Endothelial cell (in vitro differentiated cells): Measurements from ENCODE around the gene RAB35. TPM values are rescaled to one million over a fixed set of nuclear protein-coding genes. Genes with fewer than 3 reads are reported as not detected.
A peak's percentile ranks its signal among the peaks of the same experiment; 100 is the strongest.

Experiments used
- DNase-seq: peaks from one replicate; pipeline ENCODE4 v3.0.0; 2021; ENCODE audit warnings: low spot score
- H3K27ac Mint-ChIP-seq: one replicate; pipeline ENCODE4 v1.8.0; 2021; ENCODE audit warnings: mixed read lengths, inconsistent platforms; ENCODE audit not compliant: unreplicated experiment
- H3K27me3 Mint-ChIP-seq: one replicate; pipeline ENCODE4 v1.8.0; 2021; ENCODE audit warnings: mild to moderate bottlenecking, moderate library complexity, mixed read lengths, inconsistent platforms; ENCODE audit not compliant: unreplicated experiment
- H3K36me3 Mint-ChIP-seq: one replicate; pipeline ENCODE4 v1.8.0; 2021; ENCODE audit warnings: mild to moderate bottlenecking, low read depth, mixed read lengths, inconsistent platforms; ENCODE audit not compliant: unreplicated experiment
- H3K4me1 Mint-ChIP-seq: one replicate; pipeline ENCODE4 v1.8.0; 2021; ENCODE audit warnings: mild to moderate bottlenecking, mixed read lengths, inconsistent platforms; ENCODE audit not compliant: unreplicated experiment
- H3K4me3 Mint-ChIP-seq: one replicate; pipeline ENCODE4 v1.8.0; 2021; ENCODE audit warnings: mild to moderate bottlenecking, mixed read lengths, inconsistent platforms; ENCODE audit not compliant: unreplicated experiment
- H3K9me3 Mint-ChIP-seq: one replicate; pipeline ENCODE4 v1.8.0; 2021; ENCODE audit warnings: mixed read lengths, inconsistent platforms; ENCODE audit not compliant: unreplicated experiment
- total RNA-seq: library from RNA; stranded (reverse); fragmentation: NEBNext Ultra II Directional; extraction: Animal tissue kit (Norgen Biotek cat#: 25700); gene quantifications from one replicate; pipeline ENCODE4 v1.2.1, GENCODE V29; 2021; ENCODE audit not compliant: unreplicated experiment
- TF ChIP-seq, protein P1 (sequence below): fragments of 200-600 bp; sonication (generic); IDR thresholded peaks from one replicate; pipeline ENCODE4 v1.5.0; 2021; ENCODE audit warnings: antibody characterized with exemption; ENCODE audit not compliant: unreplicated experiment

The RAB35 gene
- total RNA-seq, 1 donor from 2014 or later, result 76.4 TPM

DNA sequence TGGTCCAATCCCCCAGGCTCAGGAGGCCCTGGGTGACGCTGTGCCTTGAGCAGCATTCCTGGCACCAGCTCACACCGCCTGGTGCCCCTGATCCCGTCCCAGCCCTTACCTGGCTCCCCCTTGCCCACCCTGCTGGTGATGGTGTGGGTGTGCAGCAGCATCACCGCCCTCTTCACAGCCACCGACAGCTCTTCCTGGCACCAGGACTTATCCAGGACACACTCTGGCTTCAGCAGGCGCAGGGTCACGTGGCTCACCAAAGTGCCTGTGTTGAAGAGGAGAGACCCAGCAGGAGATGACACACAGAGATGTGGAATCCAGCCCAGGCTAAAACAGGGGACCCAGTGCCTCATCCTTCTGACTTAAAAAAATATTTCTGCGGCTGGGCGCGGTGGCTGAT, 41.8 kb upstream of the RAB35 start:
- Mint-ChIP-seq H3K4me3 (no peak overlapping the region), H3K27ac (no peak overlapping the region), H3K9me3 (no peaks in the 10 kb centered on the region), H3K27me3 (peaks cover 5% of the 10 kb centered on the region), H3K4me1 (no peaks in the 10 kb centered on the region), H3K36me3 (peaks cover 53% of the 10 kb centered on the region)
- TF ChIP-seq, protein P1, sequence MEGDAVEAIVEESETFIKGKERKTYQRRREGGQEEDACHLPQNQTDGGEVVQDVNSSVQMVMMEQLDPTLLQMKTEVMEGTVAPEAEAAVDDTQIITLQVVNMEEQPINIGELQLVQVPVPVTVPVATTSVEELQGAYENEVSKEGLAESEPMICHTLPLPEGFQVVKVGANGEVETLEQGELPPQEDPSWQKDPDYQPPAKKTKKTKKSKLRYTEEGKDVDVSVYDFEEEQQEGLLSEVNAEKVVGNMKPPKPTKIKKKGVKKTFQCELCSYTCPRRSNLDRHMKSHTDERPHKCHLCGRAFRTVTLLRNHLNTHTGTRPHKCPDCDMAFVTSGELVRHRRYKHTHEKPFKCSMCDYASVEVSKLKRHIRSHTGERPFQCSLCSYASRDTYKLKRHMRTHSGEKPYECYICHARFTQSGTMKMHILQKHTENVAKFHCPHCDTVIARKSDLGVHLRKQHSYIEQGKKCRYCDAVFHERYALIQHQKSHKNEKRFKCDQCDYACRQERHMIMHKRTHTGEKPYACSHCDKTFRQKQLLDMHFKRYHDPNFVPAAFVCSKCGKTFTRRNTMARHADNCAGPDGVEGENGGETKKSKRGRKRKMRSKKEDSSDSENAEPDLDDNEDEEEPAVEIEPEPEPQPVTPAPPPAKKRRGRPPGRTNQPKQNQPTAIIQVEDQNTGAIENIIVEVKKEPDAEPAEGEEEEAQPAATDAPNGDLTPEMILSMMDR, result no peak
- DNase-seq, result no peak

DNA sequence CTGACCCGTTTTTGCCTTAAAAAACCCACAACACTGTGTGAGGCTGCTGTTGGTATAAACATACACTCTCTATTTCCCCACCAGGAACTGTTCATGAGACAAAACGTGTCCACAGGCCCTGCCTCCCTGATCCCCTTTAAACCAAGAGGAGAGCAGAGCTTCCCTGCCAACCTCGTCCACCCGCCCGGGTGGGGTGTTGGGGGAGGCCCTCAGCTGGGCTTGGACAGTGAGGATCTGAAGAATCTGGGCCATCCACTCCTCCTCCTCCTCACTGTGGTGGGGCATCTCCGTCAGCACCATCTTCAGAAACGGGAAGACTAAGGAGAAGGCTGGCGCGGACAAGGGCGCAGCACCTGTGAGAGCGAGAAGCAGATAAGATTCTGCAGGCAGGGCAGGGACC, 41.1 kb upstream of the RAB35 start:
- Mint-ChIP-seq H3K4me3 (peak overlapping the region; percentile 7), H3K27ac (no peak overlapping the region), H3K36me3 (peaks cover 53% of the 10 kb centered on the region), H3K9me3 (no peaks in the 10 kb centered on the region), H3K27me3 (peaks cover 5% of the 10 kb centered on the region), H3K4me1 (no peaks in the 10 kb centered on the region)
- DNase-seq, result no peak
- TF ChIP-seq, protein P1, result no peak

DNA sequence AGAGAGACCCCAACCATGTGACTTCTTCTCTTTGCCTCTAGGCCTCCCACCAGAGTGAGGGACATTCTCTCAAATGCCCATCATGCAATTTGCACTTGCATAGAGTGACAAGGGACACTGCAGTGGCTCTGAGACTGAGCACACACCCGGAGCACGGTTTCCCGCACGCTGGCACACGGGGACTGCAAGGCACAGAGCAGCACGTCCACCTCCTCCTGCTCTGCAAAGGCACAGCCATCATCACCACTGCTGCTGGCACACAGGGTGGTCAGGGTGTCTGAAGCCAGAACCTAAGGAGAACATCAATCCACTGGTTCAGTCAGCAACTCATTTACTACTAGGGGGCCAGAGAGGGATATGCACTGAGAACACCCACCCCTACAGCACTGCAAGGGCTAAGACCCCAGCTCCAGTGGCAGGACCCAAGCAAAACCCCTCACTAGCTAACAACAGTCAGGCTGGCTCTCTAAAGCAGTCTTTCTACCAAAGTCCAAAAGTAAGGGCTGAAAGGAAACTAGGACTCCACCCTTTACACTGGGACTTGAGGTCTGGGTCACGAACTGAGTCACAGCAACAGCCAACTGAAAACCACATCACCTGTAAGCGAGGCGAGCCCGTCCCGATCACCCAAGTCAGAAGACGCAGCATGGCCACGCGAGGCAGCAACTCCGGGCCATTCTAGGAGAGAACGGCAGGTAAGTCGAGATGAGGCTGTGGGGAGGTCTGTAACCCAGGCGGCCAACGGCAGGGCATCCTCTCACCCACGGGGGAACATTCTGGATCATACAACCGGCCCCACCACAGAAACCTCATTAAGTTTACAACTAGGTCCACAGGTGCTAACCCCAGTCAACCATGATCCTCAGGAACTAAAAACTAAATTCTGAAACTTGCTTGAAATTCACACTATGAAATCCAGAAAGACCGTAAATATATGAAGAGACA, 40.0 kb upstream of the RAB35 start:
- DNase-seq, result no peak
- H3K36me3 Mint-ChIP-seq, result peaks cover 46% of the 10 kb centered on the region
- H3K27me3 Mint-ChIP-seq, result peaks cover 5% of the 10 kb centered on the region
- no peaks in the 10 kb centered on the region for H3K9me3 Mint-ChIP-seq
- TF ChIP-seq, protein P1, result no peak
- H3K4me1 Mint-ChIP-seq, result no peaks in the 10 kb centered on the region
- peak overlapping the region; percentile 7 for H3K4me3 Mint-ChIP-seq
- H3K27ac Mint-ChIP-seq, result peak overlapping the region; percentile 42

DNA sequence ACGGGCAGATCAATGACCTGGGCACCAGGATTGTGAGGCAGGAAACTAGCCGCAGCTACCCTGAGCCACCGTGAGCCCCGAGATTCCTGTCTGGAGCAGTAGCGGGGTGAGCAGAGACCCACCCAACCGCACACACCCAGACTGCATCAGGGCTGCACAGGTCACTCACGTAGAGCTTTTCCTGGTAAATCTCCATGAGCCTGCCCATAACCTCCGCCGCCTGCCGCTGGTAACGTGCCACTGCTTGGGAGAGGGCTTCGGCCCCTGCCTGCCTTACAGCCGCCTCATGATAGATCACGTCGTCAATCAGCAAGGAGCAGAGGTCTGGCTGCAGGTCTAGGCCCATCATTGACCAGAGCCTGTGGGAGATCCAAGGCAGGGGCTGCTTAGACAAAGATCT, 38.5 kb upstream of the RAB35 start:
- Mint-ChIP-seq H3K27ac (no peak overlapping the region), H3K4me1 (no peaks in the 10 kb centered on the region), H3K36me3 (peaks cover 34% of the 10 kb centered on the region), H3K9me3 (no peaks in the 10 kb centered on the region), H3K27me3 (peaks cover 5% of the 10 kb centered on the region), H3K4me3 (no peak overlapping the region)
- DNase-seq, result no peak
- TF ChIP-seq, protein P1, result no peak

DNA sequence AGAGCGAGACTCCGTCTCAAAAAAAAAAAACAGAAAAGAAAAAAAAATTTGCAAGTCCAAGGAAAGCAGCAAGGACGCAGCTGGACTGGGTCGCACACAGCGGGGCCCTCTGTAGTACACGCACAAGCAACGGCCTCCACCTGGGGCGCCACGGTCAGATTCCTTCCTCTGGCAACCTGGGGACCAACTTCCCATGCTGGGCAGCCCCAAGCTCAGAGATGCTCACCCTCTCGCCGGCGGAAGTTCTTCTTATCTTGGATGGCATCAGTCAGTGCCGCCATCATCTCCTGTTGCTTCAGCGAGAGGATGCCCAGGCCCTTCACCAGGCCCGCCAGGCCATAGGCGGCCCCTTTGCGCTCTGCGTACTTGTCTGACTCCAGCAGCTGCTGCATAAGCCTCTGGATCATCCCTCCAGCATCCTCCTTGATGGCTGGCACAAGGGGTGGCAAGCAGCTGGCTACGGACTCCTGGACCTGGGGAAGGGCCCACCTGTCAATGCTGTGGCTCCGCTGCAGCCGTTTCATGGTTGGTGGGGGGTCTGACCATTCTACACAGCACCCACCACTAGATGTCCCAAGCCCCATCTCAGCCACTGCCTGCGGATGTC, 34.5 kb upstream of the RAB35 start:
- Mint-ChIP-seq H3K4me1 (no peaks in the 10 kb centered on the region), H3K27me3 (peaks cover 1% of the 10 kb centered on the region), H3K9me3 (no peaks in the 10 kb centered on the region), H3K27ac (no peak overlapping the region), H3K36me3 (peaks cover 28% of the 10 kb centered on the region), H3K4me3 (no peak overlapping the region)
- TF ChIP-seq, protein P1, result no peak
- no peak for DNase-seq
